ENCODE data around the gene KIFBP.
"Not testable (repeated sequence)": the region's sequence is repeated elsewhere in the genome, so short reads cannot be mapped to it uniquely, and the experiment has no call there.

Gene KIFBP, protein sequence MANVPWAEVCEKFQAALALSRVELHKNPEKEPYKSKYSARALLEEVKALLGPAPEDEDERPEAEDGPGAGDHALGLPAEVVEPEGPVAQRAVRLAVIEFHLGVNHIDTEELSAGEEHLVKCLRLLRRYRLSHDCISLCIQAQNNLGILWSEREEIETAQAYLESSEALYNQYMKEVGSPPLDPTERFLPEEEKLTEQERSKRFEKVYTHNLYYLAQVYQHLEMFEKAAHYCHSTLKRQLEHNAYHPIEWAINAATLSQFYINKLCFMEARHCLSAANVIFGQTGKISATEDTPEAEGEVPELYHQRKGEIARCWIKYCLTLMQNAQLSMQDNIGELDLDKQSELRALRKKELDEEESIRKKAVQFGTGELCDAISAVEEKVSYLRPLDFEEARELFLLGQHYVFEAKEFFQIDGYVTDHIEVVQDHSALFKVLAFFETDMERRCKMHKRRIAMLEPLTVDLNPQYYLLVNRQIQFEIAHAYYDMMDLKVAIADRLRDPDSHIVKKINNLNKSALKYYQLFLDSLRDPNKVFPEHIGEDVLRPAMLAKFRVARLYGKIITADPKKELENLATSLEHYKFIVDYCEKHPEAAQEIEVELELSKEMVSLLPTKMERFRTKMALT

DNA sequence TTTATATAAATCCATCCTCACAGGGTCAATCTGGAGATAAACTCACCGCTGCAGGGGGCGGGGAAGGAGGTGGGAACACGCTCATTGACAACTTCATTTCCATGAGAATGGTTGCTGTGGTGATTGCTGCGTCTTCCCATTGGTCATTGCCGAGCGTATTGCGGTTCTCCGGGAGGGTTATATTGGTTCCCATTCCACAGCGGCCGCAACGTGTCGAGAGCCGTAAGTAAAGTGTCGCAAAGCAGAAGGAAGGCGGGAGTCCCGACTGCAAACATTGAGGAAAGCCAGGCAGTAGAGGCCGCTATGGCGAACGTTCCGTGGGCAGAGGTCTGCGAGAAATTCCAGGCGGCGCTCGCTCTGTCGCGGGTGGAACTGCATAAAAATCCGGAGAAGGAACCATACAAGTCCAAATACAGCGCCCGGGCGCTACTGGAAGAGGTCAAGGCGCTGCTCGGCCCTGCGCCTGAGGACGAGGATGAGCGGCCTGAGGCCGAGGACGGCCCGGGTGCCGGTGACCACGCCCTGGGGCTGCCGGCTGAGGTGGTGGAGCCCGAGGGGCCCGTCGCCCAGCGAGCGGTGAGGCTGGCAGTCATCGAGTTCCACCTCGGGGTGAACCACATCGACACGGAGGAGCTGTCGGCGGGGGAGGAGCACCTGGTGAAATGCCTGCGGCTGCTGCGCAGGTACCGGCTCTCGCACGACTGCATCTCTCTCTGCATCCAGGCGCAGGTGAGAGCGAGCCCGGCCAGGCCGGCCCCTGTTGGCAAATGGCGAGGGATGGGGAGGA is at the start of gene KIFBP:
Gene KIFBP, plus strand, starts transcription at position 274 of the 787 bp plus-strand sequence. Its CDS starts 30 bp downstream, at position 304.
- peak; percentile 84 to 90 for DNase-seq

DNA sequence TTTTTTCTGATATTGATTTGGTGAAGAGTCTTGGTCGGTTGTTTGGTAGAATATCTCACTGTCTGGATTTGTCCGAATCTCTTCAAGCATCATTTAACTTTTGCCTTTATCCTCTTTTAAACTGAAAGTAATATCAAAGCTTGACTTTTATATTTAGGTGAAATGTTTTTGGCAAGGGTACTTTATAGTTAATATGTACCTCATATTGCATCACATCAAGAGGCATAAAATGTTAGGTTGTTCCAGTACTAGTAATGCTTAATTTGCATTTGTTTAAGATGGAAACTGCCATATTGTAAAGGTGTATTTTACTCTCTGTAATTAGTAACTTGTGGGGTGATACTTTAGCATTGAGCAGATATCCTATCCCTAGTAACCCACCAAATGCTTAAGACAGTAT is 49.7 kb upstream of the KIFBP start:
- no peak for DNase-seq

GRCh38 chr10:68940917-68941316 is 47.7 kb upstream of the KIFBP start:
- DNase-seq = not testable (repeated sequence)

DNA sequence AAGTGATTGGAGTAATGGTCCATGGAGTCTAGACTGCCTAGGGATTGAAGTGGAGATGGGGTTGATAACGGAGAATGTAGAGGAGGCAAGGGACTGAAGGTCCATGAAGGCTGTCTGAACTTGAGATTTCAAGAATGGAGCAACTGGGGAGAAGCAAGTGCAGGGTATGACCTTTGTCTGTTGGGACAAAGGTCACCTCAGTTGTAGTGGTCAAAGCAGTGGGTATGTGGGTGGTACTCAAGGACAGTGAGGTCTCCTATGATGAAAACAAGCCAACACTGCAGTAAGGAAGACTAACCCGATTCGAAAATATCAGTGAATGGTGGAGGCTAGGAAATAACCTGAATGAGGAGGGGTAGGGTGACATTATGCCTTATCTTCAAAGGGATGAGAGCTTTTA is 38.0 kb upstream of the KIFBP start:
- no peak for DNase-seq

- no peak for DNase-seq
Measured at GRCh38 chr10:68954904-68955303, 33.7 kb upstream of the KIFBP start.

DNA sequence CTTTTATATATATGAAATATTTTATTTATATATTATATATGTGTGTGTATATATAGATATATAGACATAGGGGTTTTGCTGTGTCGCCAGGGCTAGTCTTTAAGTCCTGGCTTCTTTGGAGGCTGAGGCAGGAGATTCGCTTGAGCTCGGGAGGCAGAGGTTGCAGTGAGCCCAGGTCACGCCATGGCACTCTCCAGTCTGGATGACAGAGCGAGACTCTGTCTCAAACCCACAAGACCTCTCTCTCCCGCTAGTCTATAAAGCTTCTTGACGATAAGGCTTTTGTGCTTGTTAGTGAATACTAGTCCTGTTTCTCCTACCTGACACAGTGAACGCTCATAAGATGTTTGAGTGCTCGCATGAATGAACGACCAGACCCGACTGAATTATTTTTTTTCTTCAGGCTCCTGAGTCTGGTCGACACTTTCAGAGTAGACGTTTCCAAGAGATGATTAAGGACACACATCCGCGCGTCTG is 33.2 kb upstream of the KIFBP start:
- DNase-seq = peak; percentile 36 to 44

GRCh38 chr10:68955832-68956532 is 32.6 kb upstream of the KIFBP start, which contains the start of gene DDX21:
DDX21 (plus strand) TSS chr10:68956170; CDS start chr10:68956226, 56 bp downstream.
- peak; percentile 87 to 91 for DNase-seq

DNA sequence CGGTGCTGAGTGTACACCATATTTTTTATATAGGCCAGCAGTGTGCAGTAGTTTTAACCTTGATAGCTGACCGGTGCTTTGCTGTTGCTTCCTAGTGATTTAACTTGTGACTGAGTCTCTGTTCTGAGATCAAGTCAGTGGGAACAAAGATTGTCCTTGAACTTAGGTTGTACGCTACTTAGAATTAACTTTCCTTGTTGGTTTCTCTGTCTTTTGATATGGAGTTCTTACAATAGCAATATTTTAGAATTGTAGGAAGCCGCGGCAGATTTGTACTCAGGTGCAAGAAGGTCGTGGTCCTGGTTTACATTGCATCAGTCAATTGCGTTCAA is 31.4 kb upstream of the KIFBP start:
- no peak for DNase-seq

- no peak for DNase-seq
Measured at GRCh38 chr10:68957654-68958053, 30.9 kb upstream of the KIFBP start.

DNA sequence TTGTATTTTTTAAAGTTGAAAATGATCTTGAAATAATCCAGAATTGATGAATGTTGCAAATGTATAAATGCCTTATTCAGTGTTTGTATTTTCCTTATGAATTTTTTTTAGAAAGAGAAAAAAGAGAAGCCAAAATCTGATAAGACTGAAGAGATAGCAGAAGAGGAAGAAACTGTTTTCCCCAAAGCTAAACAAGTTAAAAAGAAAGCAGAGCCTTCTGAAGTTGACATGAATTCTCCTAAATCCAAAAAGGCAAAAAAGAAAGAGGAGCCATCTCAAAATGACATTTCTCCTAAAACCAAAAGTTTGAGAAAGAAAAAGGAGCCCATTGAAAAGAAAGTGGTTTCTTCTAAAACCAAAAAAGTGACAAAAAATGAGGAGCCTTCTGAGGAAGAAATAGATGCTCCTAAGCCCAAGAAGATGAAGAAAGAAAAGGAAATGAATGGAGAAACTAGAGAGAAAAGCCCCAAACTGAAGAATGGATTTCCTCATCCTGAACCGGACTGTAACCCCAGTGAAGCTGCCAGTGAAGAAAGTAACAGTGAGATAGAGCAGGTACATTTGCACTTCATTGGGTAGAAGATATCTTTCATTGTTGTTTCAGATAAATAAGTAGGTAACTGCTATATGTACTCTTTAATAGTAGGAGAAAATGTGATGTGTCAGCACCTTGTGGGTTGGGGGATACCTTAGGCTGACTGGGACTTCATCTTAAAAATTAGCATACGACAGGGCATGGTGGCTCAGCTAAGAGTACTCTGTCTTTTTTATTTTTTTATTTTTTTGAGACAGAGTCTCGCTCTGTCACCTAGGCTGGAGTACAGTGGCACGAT is 28.7 kb upstream of the KIFBP start:
- DNase-seq = no peak

GRCh38 chr10:68963151-68963550 is 25.5 kb upstream of the KIFBP start:
- no peak for DNase-seq

DNA sequence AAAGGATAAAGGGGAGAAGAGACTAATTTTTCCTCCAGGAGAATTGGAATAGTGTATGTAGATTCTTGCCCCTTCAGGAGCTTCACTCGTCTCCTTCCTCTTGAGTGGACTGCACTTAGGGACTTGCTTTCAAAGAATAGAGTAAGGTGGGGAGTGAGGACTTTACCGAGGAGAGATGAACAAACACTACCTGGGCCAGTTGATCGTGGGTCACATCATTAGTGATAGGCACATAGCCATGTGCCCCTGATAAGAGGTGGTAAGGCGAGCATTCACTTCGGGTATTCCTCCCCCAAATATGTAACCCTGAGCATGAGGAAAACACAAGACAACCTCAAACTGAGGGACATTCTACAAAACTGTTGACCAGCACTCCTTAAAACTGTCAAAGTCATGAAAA is 14.6 kb upstream of the KIFBP start:
- no peak for DNase-seq

- DNase-seq = not testable (repeated sequence)
Measured at GRCh38 chr10:68975936-68976473, 12.6 kb upstream of the KIFBP start.

DNA sequence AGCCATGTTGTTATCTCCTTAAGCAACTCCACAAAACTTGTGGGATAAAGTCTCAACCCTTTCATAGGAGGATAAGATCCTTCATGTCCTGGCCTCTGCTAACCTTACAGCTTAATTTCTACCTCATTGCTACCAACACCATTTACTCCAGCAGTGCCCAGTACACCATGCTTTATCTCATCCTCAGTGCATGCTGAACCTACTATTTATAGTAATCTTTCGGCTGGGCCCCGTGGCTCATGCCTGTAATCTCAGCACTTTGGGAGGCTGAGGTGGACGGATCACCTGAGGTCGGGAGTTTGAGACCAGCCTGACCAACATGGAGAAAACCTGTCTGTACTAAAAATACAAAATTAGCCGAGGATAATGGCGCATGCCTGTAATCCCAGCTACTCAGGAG is 8.9 kb upstream of the KIFBP start:
- not testable (repeated sequence) for DNase-seq

DNA sequence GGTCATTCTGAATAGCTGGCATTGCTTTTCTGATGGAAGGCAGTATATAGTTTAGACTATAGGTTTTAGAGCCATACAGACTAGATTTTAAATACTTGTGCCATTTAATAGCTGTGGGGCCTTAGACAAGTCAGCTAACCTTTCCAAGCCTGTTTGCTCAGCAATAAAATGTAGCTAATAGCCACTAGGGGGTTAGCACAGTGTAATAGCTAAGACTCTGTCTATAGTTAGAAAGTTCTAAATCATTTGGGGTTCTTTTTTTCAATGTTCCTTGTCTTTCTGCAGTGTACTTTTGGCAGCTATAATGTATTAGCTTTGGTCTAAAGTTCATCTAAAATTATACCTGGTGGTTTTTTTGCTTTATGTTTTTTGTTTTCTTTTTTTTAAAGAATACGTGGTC is 7.5 kb upstream of the KIFBP start:
- no peak for DNase-seq

DNA sequence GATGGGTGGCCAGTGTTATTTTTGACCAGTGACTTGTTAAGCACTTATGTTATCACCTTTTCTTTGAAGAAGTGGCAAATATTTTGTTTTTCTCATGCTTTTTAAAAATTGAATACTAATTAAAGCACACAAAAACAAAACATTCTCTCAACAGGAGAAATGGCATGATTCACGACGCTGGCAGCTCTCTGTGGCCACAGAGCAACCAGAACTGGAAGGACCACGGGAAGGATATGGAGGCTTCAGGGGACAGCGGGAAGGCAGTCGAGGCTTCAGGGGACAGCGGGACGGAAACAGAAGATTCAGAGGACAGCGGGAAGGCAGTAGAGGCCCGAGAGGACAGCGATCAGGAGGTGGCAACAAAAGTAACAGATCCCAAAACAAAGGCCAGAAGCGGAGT is 6.2 kb upstream of the KIFBP start:
- DNase-seq = no peak

DNA sequence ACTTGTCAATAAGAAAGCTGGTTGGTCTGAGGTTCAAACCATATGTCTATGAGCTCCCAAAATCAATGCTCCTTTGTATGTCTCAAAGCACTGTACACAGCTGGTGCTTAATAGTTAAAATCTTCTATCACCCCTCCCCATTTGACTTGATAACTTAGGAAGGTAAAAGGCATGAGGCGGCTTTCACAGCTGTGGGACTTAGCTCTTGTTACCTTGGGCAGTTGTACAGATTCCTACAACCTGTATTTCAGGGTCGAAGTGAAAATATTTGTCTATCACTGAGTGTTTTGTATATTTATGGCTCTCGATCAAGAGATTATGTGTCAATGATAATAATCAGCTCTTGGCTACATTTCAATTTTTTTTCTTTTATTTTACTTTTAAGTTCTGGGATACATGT is 992 bp upstream of the KIFBP start:
- DNase-seq = no peak

DNA sequence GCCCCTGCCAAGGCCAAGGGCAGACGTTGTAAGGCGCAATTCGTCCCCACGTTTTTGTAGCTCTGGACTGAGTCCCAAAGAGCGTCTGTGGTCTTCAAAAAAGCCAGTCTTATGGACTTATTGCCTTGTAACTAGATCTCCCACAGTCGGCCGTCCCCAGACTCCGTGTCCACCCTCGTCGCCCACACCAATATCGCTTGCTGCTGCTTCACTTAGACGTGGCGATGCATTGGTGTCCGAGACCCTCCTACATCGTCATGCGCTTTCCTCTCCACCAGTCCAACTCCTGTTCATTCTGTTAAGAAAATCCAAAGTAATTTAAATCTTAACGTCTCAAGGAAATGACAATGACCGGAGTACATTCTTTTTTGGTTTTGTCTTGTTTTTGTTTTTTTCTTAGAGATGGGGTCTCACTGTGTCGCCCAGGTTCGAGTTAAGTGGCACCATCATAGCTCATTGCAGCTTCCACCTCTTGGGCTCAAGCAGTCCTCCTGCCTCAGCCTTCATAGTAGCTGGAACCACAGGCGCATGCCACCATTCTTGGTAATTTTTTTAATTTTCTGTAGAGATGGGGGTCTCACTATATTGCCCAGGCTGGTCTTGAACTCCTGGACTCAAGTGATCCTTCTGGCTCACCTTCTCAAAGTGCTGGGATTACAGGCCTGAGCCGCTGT is 851 bp downstream of the KIFBP start:
- no peak for DNase-seq

DNA sequence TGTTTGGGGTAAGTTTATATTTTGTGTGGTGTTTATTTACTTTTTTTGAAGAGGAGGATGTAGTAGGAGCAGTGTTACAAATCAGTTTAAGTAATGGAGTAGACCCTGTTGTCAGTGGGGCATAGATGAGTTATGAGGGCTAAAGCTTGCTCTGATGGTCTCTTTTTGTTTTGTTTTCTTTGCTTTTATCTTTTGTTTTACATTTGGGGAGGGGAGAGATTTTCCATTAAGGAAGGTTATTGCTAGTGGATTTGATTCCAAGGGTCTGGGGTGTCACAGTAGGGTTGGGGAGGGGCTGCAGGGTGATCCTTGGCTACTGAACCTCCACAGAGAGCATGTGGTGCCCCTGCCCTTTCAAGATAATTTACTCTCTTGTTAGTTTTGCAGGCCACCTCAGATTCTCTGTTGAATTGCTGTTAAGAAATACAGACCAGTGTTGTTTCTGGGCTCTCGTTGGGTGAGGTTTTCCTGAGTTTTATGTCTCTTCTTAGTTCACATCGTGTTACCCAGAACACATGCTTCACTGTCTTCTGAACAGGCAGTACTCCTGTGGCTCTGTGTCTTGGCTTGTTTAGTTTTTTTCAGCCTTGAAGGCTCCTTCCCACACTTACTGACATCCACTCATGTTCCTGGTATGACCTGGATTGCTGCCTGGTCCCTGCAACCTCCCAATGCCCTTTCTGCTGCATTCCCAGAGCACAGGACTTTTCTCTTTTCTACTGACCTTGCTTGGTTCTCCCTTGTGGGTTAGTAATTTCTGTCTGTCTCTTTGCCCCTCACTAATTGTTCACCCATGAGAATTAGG is 4.2 kb downstream of the KIFBP start:
- DNase-seq = no peak

- no peak for DNase-seq
Measured at GRCh38 chr10:68997211-68997610, 8.6 kb downstream of the KIFBP start.
